GM18498 (cell line): ENCODE results near the gene TXNL4B.

Experiments used
- ATAC-seq: cut with Tn5 transposase; IDR thresholded peaks from one replicate; pipeline ENCODE4 v1.9.1; 2021; ENCODE audit warnings: mild to moderate bottlenecking, moderate library complexity; ENCODE audit not compliant: unreplicated experiment

Gene TXNL4B

GRCh38 chr16:72093448-72094265 is at the start of gene TXNL4B, which contains the start of gene DHX38:
TSS of gene TXNL4B (minus strand) at chr16:72093620. CDS start at chr16:72090749, 2,871 bp downstream.
TSS of gene DHX38 (plus strand) at chr16:72093847. CDS start at chr16:72096158, 2,311 bp downstream.
- peak; percentile 97 for ATAC-seq

- no peak for ATAC-seq
Observed at GRCh38 chr16:72142476-72142875, 49.1 kb upstream of the TXNL4B start.

GRCh38 chr16:72139908-72140307 is 46.5 kb upstream of the TXNL4B start:
- ATAC-seq, result no peak

- no peak for ATAC-seq
Observed at GRCh38 chr16:72138064-72138572, 44.7 kb upstream of the TXNL4B start.

GRCh38 chr16:72137380-72138063 is 44.1 kb upstream of the TXNL4B start:
- no peak for ATAC-seq

GRCh38 chr16:72134507-72134906 is 41.1 kb upstream of the TXNL4B start:
- no peak for ATAC-seq

GRCh38 chr16:72132726-72133125 is 39.3 kb upstream of the TXNL4B start:
- ATAC-seq, result no peak

GRCh38 chr16:72131036-72131435 is 37.6 kb upstream of the TXNL4B start:
- no peak for ATAC-seq

- ATAC-seq, result no peak
Observed at GRCh38 chr16:72129976-72130656, 36.7 kb upstream of the TXNL4B start.

- ATAC-seq, result no peak
Observed at GRCh38 chr16:72128701-72129100, 35.3 kb upstream of the TXNL4B start.

GRCh38 chr16:72126429-72126765 is 33.0 kb upstream of the TXNL4B start:
- ATAC-seq, result no peak

GRCh38 chr16:72125635-72126428 is 32.4 kb upstream of the TXNL4B start:
- no peak for ATAC-seq

- ATAC-seq, result peak; percentile 64
Observed at GRCh38 chr16:72124761-72125634, 31.6 kb upstream of the TXNL4B start.

GRCh38 chr16:72124148-72124547 is 30.7 kb upstream of the TXNL4B start:
- ATAC-seq, result no peak

- no peak for ATAC-seq
Observed at GRCh38 chr16:72123426-72123825, 30.0 kb upstream of the TXNL4B start.

GRCh38 chr16:72122916-72123315 is 29.5 kb upstream of the TXNL4B start:
- no peak for ATAC-seq

GRCh38 chr16:72122308-72122707 is 28.9 kb upstream of the TXNL4B start:
- no peak for ATAC-seq

- ATAC-seq, result no peak
Observed at GRCh38 chr16:72120026-72120425, 26.6 kb upstream of the TXNL4B start.

- no peak for ATAC-seq
Observed at GRCh38 chr16:72113616-72113945, 20.2 kb upstream of the TXNL4B start.
